GM12878 (cell line): ENCODE data around the gene VEZF1. TPM values are rescaled to one million over a fixed set of nuclear protein-coding genes. Genes with fewer than 3 reads are reported as not detected.

Experiments
- ATAC-seq: fragments of 200-7000 bp; cut with Tn5 transposase; 3 replicates; pipeline ENCODE4 v1.9.1; 2020; ENCODE audit warnings: mild to moderate bottlenecking, moderate library complexity
- BruUV-seq: library from RNA; stranded (reverse); fragments of 400-500 nt; replicated peaks from 2 replicates; lab custom pipeline; 2021; lab: Mats Ljungman, UMichigan
- CTCF ChIA-PET: fragments of 300-600 bp; sonication (Branson Sonifier 250); formaldehyde crosslinking; extraction: SDS; loops from one replicate; lab custom pipeline; 2021; ENCODE audit warnings: inconsistent platforms; lab: Yijun Ruan, JAX
- POLR2A ChIA-PET: fragments of 350-600 bp; formaldehyde crosslinking; extraction: SDS; loops from one replicate; lab custom pipeline; 2021; ENCODE audit warnings: inconsistent platforms; lab: Charles Lee
- RAD21 ChIA-PET: fragments of 300-600 bp; sonication (Branson Sonifier 250); formaldehyde crosslinking; loops from one replicate; lab custom pipeline; 2023; ENCODE audit warnings: antibody characterized with exemption; ENCODE audit not compliant: unreplicated experiment; lab: Charles Lee
- SMC1A ChIA-PET: fragments of 300-600 bp; sonication (Branson Sonifier 250); formaldehyde crosslinking; loops from one replicate; lab custom pipeline; 2023; ENCODE audit not compliant: unreplicated experiment, uncharacterized antibody; lab: Charles Lee
- DNase-seq: peaks from one replicate; pipeline ENCODE4 v3.0.0-alpha.2; 2011; ENCODE audit warnings: low read depth, low spot score
- FAIRE-seq: peaks from 3 replicates; lab custom pipeline; 2011; peaks lifted over from hg19 to GRCh38; lab: Jason Lieb, UNC
- H2AFZ ChIP-seq: 2 replicates; pipeline ENCODE4 v1.6.0; 2011; ENCODE audit warnings: low read depth, low read length, control low read depth; ENCODE audit not compliant: control insufficient read depth
- H3K27ac ChIP-seq: 2 replicates; pipeline ENCODE4 v1.5.1; 2011; ENCODE audit warnings: control low read depth; ENCODE audit not compliant: control insufficient read depth, insufficient read depth
- H3K27me3 ChIP-seq, 2 experiments: replicated peaks in 1 of 2; 2 replicates each; pipeline versions ENCODE4 v1.6.0 to v1.6.1; 2011; ENCODE audit warnings: low read length in 1 of 2; ENCODE audit not compliant: control insufficient read depth in 2 of 2, insufficient read depth in 2 of 2
- H3K36me3 ChIP-seq, 2 experiments: 2 replicates each; pipeline ENCODE4 v1.5.1; 2011; ENCODE audit warnings: low read length in 1 of 2; ENCODE audit not compliant: control insufficient read depth in 2 of 2, insufficient read depth in 2 of 2
- H3K4me1 ChIP-seq: 2 replicates; pipeline ENCODE4 v1.6.1; 2011; ENCODE audit warnings: mild to moderate bottlenecking, low read length, moderate library complexity, mixed read lengths; ENCODE audit not compliant: control insufficient read depth, insufficient read depth
- H3K4me2 ChIP-seq: 2 replicates; pipeline ENCODE4 v1.6.0; 2011; ENCODE audit warnings: control low read depth; ENCODE audit not compliant: control insufficient read depth, insufficient read depth
- H3K4me3 ChIP-seq: fragments of 200-600 bp; sonication (generic); 2 replicates; pipeline ENCODE4 v1.5.1; 2016
- H3K79me2 ChIP-seq: 2 replicates; pipeline ENCODE4 v1.6.0; 2011; ENCODE audit warnings: low read length; ENCODE audit not compliant: control insufficient read depth, insufficient read depth
- H3K9ac ChIP-seq: 2 replicates; pipeline ENCODE4 v1.8.0; 2011; ENCODE audit warnings: low read length, control low read depth, mixed read lengths; ENCODE audit not compliant: control insufficient read depth, insufficient read depth
- H3K9me3 ChIP-seq: replicated peaks from 3 replicates; pipeline ENCODE4 v1.5.1; 2011; ENCODE audit warnings: mild to moderate bottlenecking, low read length; ENCODE audit not compliant: control insufficient read depth, insufficient read depth
- H4K20me1 ChIP-seq: 2 replicates; pipeline ENCODE4 v1.6.0; 2011; ENCODE audit not compliant: control insufficient read depth, insufficient read depth
- BCL11A ChIP-seq: IDR thresholded peaks from 2 replicates; pipeline ENCODE4 v1.6.1; 2011; ENCODE audit warnings: low read depth, low read length
- BCLAF1 ChIP-seq: fragments of 450-650 bp; IDR thresholded peaks from 2 replicates; pipeline ENCODE4 v1.6.1; 2017; ENCODE audit warnings: antibody characterized with exemption, mild to moderate bottlenecking, moderate library complexity
- BHLHE40 ChIP-seq, 2 experiments: fragments of 450-650 bp in 1 of 2; IDR thresholded peaks; 2 replicates each; pipeline ENCODE4 v1.6.1; 2011 to 2017; ENCODE audit warnings: low read depth in 2 of 2, borderline replicate concordance in 1 of 2, improper control_type of control experiment in 1 of 2, low read length in 1 of 2, mild to moderate bottlenecking in 1 of 2
- DPF2 ChIP-seq: fragments of 450-650 bp; IDR thresholded peaks from 2 replicates; pipeline ENCODE4 v1.6.1; 2017; ENCODE audit warnings: mild to moderate bottlenecking
- RCOR1 ChIP-seq: conservative IDR thresholded peaks from 2 replicates; pipeline ENCODE4 v1.6.1; 2012; ENCODE audit warnings: low read depth, low read length, improper control_type of control experiment
- SUPT20H ChIP-seq: IDR thresholded peaks from 2 replicates; pipeline ENCODE4 v1.6.1; 2011; ENCODE audit warnings: low read depth, mild to moderate bottlenecking, low read length, moderate library complexity, borderline replicate concordance; ENCODE audit not compliant: control insufficient read depth
- WRNIP1 ChIP-seq: IDR thresholded peaks from 2 replicates; pipeline ENCODE4 v1.6.1; 2011; ENCODE audit warnings: low read depth, low read length, improper control_type of control experiment, borderline replicate concordance
- ZNF592 ChIP-seq: fragments of 450-650 bp; IDR thresholded peaks from 2 replicates; pipeline ENCODE4 v1.6.1; 2017; ENCODE audit warnings: mild to moderate bottlenecking, moderate library complexity
- WGBS: methylation state at CpG from one replicate; pipeline ENCODE4 v1.1.6; 2016; ENCODE audit warnings: low lambda C conversion rate; ENCODE audit not compliant: insufficient replicate concordance, insufficient coverage; ENCODE audit errors: missing lambda C conversion rate; 5-methylcytosine and 5-hydroxymethylcytosine counted together
- in situ Hi-C: fragments of 300-500 bp; cut with MboI; formaldehyde crosslinking; loops from 9 replicates; pipeline ENCODE4 v1.14.3; 2018; ENCODE audit warnings: mixed read lengths
- intact Hi-C: fragments of 100-400 bp; cut with micrococcal nuclease; formaldehyde crosslinking; loops from one replicate; pipeline ENCODE4 v1.14.2; 2022; ENCODE audit not compliant: unreplicated experiment
- polyA plus RNA-seq, 11 experiments: library from polyadenylated mRNA; depleted of rRNA in 4 of 11; unstranded in 6 of 11; stranded (reverse) in 5 of 11; fragments of >200 nt; fragmentation: Nextera tagmentation in 4 of 11; fragmentation: Illumina TruSeq in 1 of 11; extraction: Ambion mirVana in 4 of 11; extraction: Trizol in 1 of 11; gene quantifications; 1 replicate in 1 of 11; 2 replicates in 10 of 11; pipeline versions ENCODE4 v1.2.1 to v1.2.3, GENCODE V29; 2011 to 2016; ENCODE audit warnings: inconsistent platforms in 2 of 11, missing spikeins in 2 of 11, low read depth in 1 of 11
- total RNA-seq, 4 experiments: library from RNA; depleted of rRNA in 3 of 4; stranded (reverse); fragments of >200 nt in 3 of 4; fragmentation: Illumina TruSeq in 1 of 4; extraction: Trizol in 1 of 4; gene quantifications; 2 replicates each; pipeline versions ENCODE4 v1.2.1 to v1.2.3, GENCODE V29; 2013 to 2021
- TF ChIP-seq, protein P1 (sequence below): IDR thresholded peaks from 2 replicates; pipeline ENCODE4 v1.6.1; 2011; ENCODE audit warnings: borderline replicate concordance, low read depth, mild to moderate bottlenecking, moderate library complexity, low read length; ENCODE audit not compliant: insufficient read depth, poor library complexity, severe bottlenecking
- TF ChIP-seq, protein P2 (sequence below): IDR thresholded peaks from 2 replicates; pipeline ENCODE4 v1.6.1; 2011; ENCODE audit warnings: mild to moderate bottlenecking, low read depth, low read length, moderate library complexity; ENCODE audit not compliant: insufficient replicate concordance

VEZF1 gene
- total and polyA plus RNA-seq, 10 of the 15 experiments (the other 5 are each of a cell fraction or from before 2014, with no cell fraction given) = 9.5 to 28.2 (median 20.3) TPM

DNA sequence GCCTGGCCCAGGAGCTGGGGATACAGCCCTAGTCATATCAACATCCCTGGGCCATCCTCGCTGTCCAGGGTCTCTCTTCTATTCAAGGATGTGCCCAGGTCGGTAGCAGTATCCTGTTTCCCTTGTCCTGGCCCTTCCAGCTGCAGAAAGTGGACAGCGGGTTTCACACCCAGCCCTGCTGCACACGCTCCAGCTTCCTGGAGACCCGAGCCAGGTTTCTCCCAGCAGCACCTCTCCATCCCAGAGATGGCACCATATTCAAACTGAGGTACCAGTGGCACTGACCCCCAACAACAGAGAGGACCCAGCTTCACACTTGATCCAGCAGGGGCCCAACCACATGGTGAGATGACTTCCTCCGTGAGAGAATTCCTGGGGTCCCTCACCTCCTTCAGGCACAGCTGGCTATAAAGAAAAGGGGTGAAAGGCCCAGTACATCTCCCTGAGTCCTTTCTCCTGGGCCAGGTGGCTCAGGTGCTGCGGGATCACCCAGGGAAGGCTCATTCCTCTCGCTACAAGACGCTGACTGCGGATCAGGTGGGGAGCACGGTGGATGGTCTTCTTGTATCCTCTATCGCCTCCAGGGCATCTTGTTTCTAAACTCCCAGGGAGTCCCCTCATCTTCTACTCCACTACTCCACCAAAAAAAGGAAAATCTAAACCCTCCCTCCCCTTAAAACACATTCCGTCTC, 34.2 kb downstream of the VEZF1 start (continued):
- TF ChIP-seq BCLAF1 = no peak
- TF ChIP-seq WRNIP1 = no peak
- no peak for TF ChIP-seq SUPT20H
- TF ChIP-seq, protein P1, sequence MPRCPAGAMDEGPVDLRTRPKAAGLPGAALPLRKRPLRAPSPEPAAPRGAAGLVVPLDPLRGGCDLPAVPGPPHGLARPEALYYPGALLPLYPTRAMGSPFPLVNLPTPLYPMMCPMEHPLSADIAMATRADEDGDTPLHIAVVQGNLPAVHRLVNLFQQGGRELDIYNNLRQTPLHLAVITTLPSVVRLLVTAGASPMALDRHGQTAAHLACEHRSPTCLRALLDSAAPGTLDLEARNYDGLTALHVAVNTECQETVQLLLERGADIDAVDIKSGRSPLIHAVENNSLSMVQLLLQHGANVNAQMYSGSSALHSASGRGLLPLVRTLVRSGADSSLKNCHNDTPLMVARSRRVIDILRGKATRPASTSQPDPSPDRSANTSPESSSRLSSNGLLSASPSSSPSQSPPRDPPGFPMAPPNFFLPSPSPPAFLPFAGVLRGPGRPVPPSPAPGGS = no peak
- TF ChIP-seq DPF2 = no peak

DNA sequence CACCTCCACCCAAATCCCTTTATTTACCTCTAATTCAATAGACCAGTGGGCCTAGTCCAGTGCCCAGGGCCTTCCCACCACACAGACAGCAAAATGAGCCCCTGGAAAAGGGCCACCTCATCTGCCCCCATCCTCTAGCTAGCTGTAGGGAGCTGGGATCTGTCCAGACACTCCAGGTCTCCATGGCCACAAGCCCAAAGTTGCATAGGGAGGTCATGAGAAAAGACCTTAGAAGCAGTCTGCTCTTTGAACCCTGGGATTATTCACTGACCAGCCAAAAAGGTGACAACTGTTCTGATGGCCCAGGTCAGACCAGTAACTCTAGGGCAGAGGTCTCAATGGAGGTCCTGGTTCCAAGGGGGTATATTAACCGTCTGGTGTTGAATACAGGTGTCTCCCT, 34.8 kb downstream of the VEZF1 start:
- Histone ChIP-seq H3K9ac (no peak overlapping the region), H3K27ac (no peak overlapping the region), H3K4me1 (peaks cover 40% of the 10 kb centered on the region), H3K9me3 (no peaks in the 10 kb centered on the region), H3K27me3 (peaks cover 0 to 2% of the 10 kb centered on the region in 2 experiments; a peak in 2 of 4 replicates), H2AFZ (no peak overlapping the region), H3K36me3 (no peaks in the 10 kb centered on the region), H3K4me3 (no peak overlapping the region), H3K4me2 (no peak overlapping the region), H4K20me1 (peaks cover 7% of the 10 kb centered on the region; the same call in 1 of the 2 replicates), H3K79me2 (no peaks in the 10 kb centered on the region)
- POLR2A ChIA-PET = interaction anchor here (2.2 to 3.0 kb wide), 3 partner anchors 13 to 48 kb away, joined by 7 to 13 read pairs (median 10); no protein-coding TSS in a partner anchor
- CTCF ChIA-PET = interaction anchor here (0.8 to 8.1 kb wide), 11 partner anchors 14 to 96 kb away, joined by 3 to 77 read pairs (median 5); no protein-coding TSS in a partner anchor
- no peak for DNase-seq
- SMC1A ChIA-PET = interaction anchor here (0.6 to 10.2 kb wide), 14 partner anchors 10 to 464 kb away, joined by 3 to 138 read pairs (median 5); partner anchors contain the start of gene RNF43
- ATAC-seq = no peak
- WGBS = 71% methylated on average over 1 of the region's 1 CpG
- no TSS peak for BruUV-seq
- intact Hi-C loops = no loop called here
- RAD21 ChIA-PET = interaction anchor here (0.7 to 9.4 kb wide), 10 partner anchors 9 to 868 kb away, joined by 3 to 66 read pairs (median 8); partner anchors contain the start of gene AKAP1
- in situ Hi-C loops = no loop called here
- FAIRE-seq = no peak
- TF ChIP-seq, protein P2, sequence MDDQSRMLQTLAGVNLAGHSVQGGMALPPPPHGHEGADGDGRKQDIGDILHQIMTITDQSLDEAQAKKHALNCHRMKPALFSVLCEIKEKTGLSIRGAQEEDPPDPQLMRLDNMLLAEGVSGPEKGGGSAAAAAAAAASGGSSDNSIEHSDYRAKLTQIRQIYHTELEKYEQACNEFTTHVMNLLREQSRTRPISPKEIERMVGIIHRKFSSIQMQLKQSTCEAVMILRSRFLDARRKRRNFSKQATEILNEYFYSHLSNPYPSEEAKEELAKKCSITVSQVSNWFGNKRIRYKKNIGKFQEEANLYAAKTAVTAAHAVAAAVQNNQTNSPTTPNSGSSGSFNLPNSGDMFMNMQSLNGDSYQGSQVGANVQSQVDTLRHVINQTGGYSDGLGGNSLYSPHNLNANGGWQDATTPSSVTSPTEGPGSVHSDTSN = no peak
- no peak for TF ChIP-seq RCOR1
- TF ChIP-seq BCL11A = no peak
- TF ChIP-seq ZNF592 = no peak
- TF ChIP-seq BHLHE40 (IDR thresholded peaks at IDR 0.05; ENCODE audit: borderline replicate concordance in 1 of 2, low read depth in 2 of 2, low read length in 1 of 2) = no peak
